Measurements from ENCODE around the gene WNT1.

WNT1 gene

GRCh38 chr12:48978291-48978740 lies at the start of gene WNT1:
Gene WNT1, plus strand, starts transcription at chr12:48978322. Its CDS starts 329 bp downstream, at chr12:48978651.
- DNase-seq (ENCODE audit: low read depth in 2 of 2), result no peak

GRCh38 chr12:48929551-48929950 lies 48.6 kb upstream of the WNT1 start:
- DNase-seq (ENCODE audit: low read depth in 2 of 2), result no peak

DNA sequence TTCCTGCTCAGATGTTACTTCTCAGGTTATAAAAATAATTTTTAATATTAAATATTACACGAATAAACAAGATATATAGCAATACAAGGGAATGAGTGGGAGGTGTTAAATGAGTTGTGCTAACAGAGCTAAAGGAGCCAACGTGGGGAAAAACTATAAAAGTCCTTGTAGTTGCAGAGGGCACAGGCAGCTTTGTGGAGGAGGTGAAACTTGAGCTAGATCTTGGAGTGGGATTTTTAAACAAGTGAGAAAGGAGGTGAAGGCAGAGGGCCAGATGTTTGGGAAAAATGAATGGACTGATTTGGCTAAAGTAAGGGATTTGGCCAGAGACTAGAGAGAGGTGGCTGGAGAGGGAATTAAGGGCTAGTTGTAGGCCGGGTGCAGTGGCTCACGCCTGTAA lies 47.6 kb upstream of the WNT1 start:
- no peak for DNase-seq (ENCODE audit: low read depth in 2 of 2)

- no peak for DNase-seq (ENCODE audit: low read depth in 2 of 2)
These were observed 45.2 kb upstream of the WNT1 start for GRCh38 chr12:48932878-48933277.

GRCh38 chr12:48933664-48934311 lies 44.3 kb upstream of the WNT1 start:
- DNase-seq (ENCODE audit: low read depth in 2 of 2), result no peak

- no peak for DNase-seq (ENCODE audit: low read depth in 2 of 2)
These were observed 43.8 kb upstream of the WNT1 start for GRCh38 chr12:48934312-48934706.

DNA sequence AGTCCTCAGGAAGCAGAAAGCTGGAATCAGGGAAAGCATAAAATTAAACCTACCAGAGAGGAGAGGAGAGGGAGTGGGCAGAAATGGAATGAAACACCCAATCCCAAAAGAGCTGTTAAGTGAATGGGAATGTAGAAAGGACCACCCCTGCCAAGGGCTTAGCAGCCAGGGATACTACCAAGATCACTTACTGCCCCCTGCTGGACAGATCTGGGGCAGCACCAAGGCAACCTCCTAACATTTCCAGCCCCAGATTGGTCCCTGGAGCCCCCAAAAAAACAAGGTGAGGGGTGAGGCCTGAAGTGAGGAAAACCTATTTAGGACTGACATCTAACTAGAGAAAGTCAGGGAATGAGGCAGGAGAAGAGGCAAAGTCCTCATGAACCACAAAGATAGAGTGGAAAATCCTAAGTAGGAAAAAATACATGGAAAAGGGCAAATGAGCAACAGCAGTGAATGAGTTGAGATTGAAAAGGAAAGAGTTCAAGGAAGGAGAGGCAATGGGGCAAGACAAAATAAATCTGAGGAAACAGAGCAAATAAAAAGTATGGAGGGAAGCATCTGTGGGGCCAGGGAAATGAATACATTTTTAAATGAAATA lies 41.6 kb upstream of the WNT1 start:
- DNase-seq (ENCODE audit: low read depth in 2 of 2), result peak; percentile 53 to 74

DNA sequence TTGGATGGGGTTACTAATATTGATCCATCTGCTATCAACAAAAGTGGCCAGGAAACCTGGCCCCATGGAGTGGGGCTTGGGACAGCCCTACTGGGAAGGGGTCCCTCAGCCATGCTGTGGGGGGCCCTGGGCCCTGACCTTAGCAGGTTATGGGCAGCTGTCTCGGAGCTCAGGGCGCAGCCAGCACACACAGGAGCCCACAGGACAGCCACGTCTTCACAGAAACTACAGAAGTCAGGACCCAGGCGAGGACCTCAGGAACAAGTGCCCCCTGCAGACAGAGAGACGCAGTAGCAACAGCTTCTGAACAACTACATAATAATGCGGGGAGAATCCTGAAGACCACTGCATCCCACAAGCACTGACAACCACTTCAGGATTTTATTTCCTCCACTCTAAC lies 41.0 kb upstream of the WNT1 start:
- DNase-seq (ENCODE audit: low read depth in 2 of 2), result no peak

GRCh38 chr12:48938805-48939204 lies 39.3 kb upstream of the WNT1 start:
- DNase-seq (ENCODE audit: low read depth in 2 of 2), result no peak

GRCh38 chr12:48940181-48940580 lies 37.9 kb upstream of the WNT1 start:
- DNase-seq (ENCODE audit: low read depth in 2 of 2), result no peak

DNA sequence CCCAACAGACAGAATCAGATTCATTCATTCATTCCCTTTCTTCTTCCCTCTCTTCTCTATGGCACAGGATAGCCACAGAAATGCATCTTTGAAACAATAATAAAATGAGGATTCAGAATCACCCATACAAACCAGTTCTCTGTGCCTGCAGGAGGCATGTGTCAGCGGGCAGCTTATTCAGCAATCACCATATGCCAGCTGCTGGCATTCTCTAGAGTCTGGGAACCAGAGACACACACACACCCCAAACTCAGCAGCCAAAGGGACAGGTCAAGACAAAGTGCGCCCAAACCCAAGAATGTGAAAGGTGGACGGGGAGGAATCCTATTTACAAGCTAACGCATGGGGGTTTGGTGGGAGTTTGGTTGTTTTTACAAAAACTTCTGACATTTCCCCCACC lies 34.9 kb upstream of the WNT1 start:
- no peak for DNase-seq (ENCODE audit: low read depth in 2 of 2)

DNA sequence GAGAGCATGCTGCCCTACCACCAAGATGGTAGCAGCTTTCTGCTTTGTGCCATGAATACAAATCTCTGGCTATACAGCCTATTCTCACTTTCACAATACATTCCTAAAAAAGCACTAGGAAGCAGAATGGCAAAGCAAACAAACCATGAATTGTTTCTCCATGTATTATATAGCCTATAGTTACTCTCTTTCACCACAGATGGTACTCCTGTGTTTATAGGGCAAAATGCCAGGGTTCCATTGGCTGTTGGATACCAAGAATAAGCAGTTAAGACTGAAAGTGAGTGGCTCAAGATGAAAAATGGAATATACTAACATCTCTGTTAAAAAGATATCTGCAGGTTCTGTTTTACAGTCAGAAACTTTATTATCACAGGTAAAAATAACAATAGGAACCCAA lies 31.9 kb upstream of the WNT1 start:
- no peak for DNase-seq (ENCODE audit: low read depth in 2 of 2)

- DNase-seq (ENCODE audit: low read depth in 2 of 2), result no peak
These were observed 31.2 kb upstream of the WNT1 start for GRCh38 chr12:48946943-48947342.

- no peak for DNase-seq (ENCODE audit: low read depth in 2 of 2)
These were observed 30.4 kb upstream of the WNT1 start for GRCh38 chr12:48947727-48948126.

GRCh38 chr12:48952691-48953090 lies 25.4 kb upstream of the WNT1 start:
- no peak for DNase-seq (ENCODE audit: low read depth in 2 of 2)

DNA sequence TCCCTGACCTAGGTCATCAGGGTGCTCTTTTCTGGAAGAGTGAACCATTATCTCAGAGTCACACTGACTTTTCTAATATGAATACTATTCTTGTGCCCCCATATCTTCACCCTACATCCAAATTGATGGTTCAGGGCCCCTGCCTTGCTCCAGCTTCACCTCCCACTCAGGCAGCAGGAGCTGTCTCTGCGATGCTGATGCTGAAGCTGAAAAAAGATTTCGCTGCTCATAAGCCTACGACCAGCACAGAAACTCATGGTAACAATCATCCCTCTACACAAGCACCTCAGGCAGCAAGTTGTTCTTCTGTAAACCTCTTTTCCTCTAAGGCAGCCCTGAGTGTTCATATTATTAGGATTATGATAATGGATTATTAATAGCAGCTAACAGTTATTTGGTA lies 24.1 kb upstream of the WNT1 start:
- no peak for DNase-seq (ENCODE audit: low read depth in 2 of 2)

GRCh38 chr12:48954841-48955501 lies 23.2 kb upstream of the WNT1 start:
- DNase-seq (ENCODE audit: low read depth in 2 of 2), result no peak

DNA sequence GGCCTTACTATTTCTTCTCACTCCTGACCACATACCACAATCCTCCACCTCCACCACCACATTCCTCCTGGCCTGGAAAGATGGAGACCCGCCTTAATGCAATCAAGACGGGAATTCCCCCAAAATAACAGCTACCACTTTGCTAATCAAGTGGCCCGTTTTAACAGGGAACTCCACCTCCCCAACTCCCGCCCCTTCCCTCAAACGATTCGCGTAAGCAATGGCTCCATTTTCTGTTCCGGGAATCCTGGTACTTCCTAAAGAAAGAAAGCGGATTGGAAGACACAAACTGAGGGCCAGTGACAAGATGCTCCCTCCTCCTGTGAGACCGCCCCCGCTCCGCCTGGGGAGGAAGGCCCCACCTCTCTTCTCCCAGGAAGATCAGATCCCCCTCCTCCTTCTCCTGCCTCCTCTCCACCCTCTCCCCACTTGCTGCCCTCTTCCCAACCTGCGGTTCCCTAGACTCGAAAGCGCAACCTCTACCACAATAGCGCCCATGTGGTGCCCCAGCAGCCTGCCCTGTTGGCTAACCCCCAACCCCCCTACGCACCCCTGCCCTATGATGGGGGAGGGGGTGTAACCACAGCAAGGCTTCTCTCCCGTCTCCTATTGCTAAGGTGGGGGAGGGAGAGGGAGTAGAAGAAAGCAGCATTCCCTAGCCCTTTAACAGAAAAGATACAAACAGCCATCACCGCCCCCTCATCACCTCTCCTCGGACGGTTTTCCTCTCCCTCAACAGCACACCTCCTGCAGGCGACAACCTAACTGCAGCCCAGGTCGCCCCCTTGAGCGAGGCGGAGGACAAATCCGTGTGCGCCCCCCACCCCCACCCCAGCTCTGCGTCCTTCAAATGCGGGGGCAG lies 21.6 kb upstream of the WNT1 start:
- no peak for DNase-seq (ENCODE audit: low read depth in 2 of 2)

DNA sequence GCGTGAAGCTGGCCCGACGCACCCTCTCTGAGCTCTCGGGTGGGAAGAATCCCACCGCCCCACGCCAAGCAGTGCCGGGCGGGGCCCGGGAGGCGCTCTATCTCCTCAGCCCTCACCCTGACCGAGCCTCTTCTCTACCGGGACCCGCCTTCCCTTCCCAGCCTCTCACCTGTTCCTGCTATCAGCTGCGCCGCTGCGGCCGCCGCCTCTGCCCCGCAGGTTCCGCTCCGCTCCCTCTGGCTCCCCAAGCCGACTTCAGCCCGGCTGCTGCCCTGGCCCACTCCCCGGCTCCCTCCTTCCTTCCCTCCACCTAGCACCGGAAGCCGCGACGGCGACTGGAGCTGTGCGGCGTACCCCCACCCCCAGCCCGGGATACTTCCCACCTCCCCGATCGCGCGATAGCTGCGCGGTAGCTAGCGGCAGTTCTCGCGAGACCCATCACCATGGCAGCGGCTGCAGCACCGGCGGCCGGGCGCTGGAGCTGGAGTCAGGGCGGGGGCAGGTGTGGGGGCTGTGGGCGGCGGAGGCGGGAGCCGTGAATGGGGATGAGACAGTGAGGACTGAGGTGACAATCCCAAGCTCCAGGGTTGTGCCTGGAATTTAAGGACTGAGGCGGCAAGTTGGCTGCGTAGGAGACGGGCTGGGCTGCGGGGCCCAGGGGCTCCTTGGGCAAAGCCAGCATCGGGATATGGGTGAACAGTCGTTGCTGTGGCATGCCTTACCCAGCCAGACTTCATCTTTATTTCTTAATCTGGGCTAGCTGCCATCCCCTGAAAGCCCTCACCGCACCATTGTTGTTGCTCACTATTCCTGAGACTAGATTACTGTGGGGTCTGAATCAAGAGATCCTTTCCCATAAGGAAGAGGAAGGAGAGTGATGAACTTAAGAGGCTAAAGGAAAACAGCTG lies 20.7 kb upstream of the WNT1 start, which contains the start of gene ARF3:
TSS of gene ARF3 (minus strand) at position 347 of the 908 bp plus-strand sequence. CDS start 16,392 bp downstream, outside the sequence.
- DNase-seq (ENCODE audit: low read depth in 2 of 2), result peak; percentile 85 to 93

GRCh38 chr12:48958049-48958388 lies 20.1 kb upstream of the WNT1 start:
- DNase-seq (ENCODE audit: low read depth in 2 of 2), result no peak

DNA sequence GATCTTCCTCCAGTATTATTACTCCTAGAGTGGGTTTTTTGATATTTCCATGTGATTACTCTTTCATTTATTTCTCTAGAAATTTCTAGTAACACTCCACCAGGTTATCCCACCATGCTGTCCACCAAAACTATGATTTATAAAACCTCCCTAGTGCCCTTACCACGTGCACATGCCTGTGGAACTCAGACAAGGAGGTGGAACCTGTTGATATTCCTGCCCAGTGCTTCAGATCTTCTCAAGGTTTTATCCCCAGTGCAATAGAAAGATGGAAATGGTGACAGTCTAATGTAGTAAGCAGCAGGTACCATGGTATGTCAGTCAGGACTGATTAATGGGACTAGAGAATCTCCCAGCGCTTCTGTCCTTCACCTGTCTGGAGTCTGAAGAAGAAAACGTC lies 17.3 kb upstream of the WNT1 start:
- no peak for DNase-seq (ENCODE audit: low read depth in 2 of 2)

Data from stimulated activated CD4-positive, alpha-beta T cell treated with anti-CD3 and anti-CD28 coated beads, Interleukin-15, amount 100 ng/mL, for 48 hours (primary cell).